Measurements from ENCODE around the gene PEPD.

- TF ChIP-seq FOS (IDR thresholded peaks at IDR 0.05; ENCODE audit: low read depth, low read length) (no peak), CTCF (conservative IDR thresholded peaks at IDR 0.05; ENCODE audit: low read depth, low read length) (no peak), RFX5 (IDR thresholded peaks at IDR 0.05; ENCODE audit: low read depth, low read length) (no peak), POLR2A (IDR thresholded peaks at IDR 0.05; ENCODE audit: low read depth, low read length) (no peak), MAZ (IDR thresholded peaks at IDR 0.05; ENCODE audit: borderline replicate concordance, low read depth, low read length) (no peak), SMC3 (IDR thresholded peaks at IDR 0.05; ENCODE audit: low read depth, low read length) (no peak), RCOR1 (IDR thresholded peaks at IDR 0.05; ENCODE audit: insufficient replicate concordance, low read length) (no peak), RAD21 (IDR thresholded peaks at IDR 0.05; ENCODE audit: low read length) (no peak), CEBPB (IDR thresholded peaks at IDR 0.05; ENCODE audit: low read depth, low read length) (no peak), ELK1 (IDR thresholded peaks at IDR 0.05; ENCODE audit: borderline replicate concordance, low read depth, low read length) (no peak), USF2 (IDR thresholded peaks at IDR 0.05; ENCODE audit: low read depth, low read length) (no peak), MAFK (IDR thresholded peaks at IDR 0.05; ENCODE audit: low read depth, low read length) (no peak)
These were observed 173.1 kb downstream of the PEPD start for GRCh38 chr19:33348301-33349010.
